Activated B cell treated with CpG ODN at 0.5 μM for 24 hours (primary cell): Measurements from ENCODE around the gene LRCH4. TPM values are rescaled to one million over a fixed set of nuclear protein-coding genes. Genes with fewer than 3 reads are reported as not detected.

ENCODE experiments used
- ATAC-seq: fragments of 200-7000 bp; cut with Tn5 transposase; one replicate; pipeline ENCODE4 v1.10.0; 2021; ENCODE audit warnings: low read depth, mild to moderate bottlenecking, moderate library complexity
- CTCF ChIA-PET: fragments of 350-600 bp; sonication (Branson Sonifier 250); formaldehyde crosslinking; loops from one replicate; lab custom pipeline; 2021; ENCODE audit warnings: antibody characterized with exemption; lab: Charles Lee
- POLR2A ChIA-PET: fragments of 350-600 bp; sonication (Branson Sonifier 250); formaldehyde crosslinking; loops from one replicate; lab custom pipeline; 2021; ENCODE audit warnings: antibody characterized with exemption; lab: Charles Lee
- DNase-seq: peaks from one replicate; pipeline ENCODE4 v3.0.0; 2022
- H3K27ac Mint-ChIP-seq: one replicate; pipeline ENCODE4 v1.8.0; 2020; ENCODE audit warnings: mixed read lengths
- H3K27me3 Mint-ChIP-seq: one replicate; pipeline ENCODE4 v1.8.0; 2021; ENCODE audit warnings: mixed read lengths
- H3K36me3 Mint-ChIP-seq: one replicate; pipeline ENCODE4 v1.8.0; 2021; ENCODE audit warnings: low read depth, mixed read lengths
- H3K4me1 Mint-ChIP-seq: one replicate; pipeline ENCODE4 v1.8.0; 2021; ENCODE audit warnings: mixed read lengths
- H3K4me3 Mint-ChIP-seq: one replicate; pipeline ENCODE4 v1.8.0; 2020; ENCODE audit warnings: mild to moderate bottlenecking, mixed read lengths
- H3K9me3 Mint-ChIP-seq: one replicate; pipeline ENCODE4 v1.8.0; 2020; ENCODE audit warnings: mixed read lengths
- CTCF ChIP-seq: fragments of 200-600 bp; IDR thresholded peaks from one replicate; pipeline ENCODE4 v1.8.0; 2022; ENCODE audit warnings: antibody characterized with exemption, mild to moderate bottlenecking
- intact Hi-C: fragments of 100-400 bp; cut with micrococcal nuclease; formaldehyde crosslinking; loops from one replicate; pipeline ENCODE4 v1.15.1; 2024
- total RNA-seq: library from RNA; stranded (reverse); gene quantifications from 2 replicates; pipeline ENCODE4 v1.2.3, GENCODE V29; 2022

LRCH4 gene
- total RNA-seq, 1 donor from 2014 or later: 174 TPM

- Mint-ChIP-seq H3K27me3 (no peaks in the 10 kb centered on the region), H3K4me3 (no peak overlapping the region), H3K9me3 (no peaks in the 10 kb centered on the region), H3K27ac (no peak overlapping the region), H3K36me3 (peaks cover 3% of the 10 kb centered on the region), H3K4me1 (peaks cover 13% of the 10 kb centered on the region)
- no peak for TF ChIP-seq CTCF
- ChIA-PET POLR2A (interaction anchor here (0.6 kb wide), 1 partner anchor 13 kb away, joined by 10 read pairs; no protein-coding TSS in a partner anchor), CTCF (interaction anchor here (1.4 to 3.1 kb wide), 2 partner anchors 129 to 151 kb away, joined by 3 to 24 read pairs; no protein-coding TSS in a partner anchor)
- no peak for ATAC-seq
- DNase-seq: no peak
- intact Hi-C loops: no loop called here
These were observed 23.5 kb downstream of the LRCH4 start for GRCh38 chr7:100562195-100563099.

GRCh38 chr7:100561491-100562194 is 24.3 kb downstream of the LRCH4 start:
- no peak for ATAC-seq

GRCh38 chr7:100559127-100559526 is 26.8 kb downstream of the LRCH4 start:
- H3K36me3 Mint-ChIP-seq: peaks cover 23% of the 10 kb centered on the region
- POLR2A ChIA-PET: interaction anchor here (0.6 to 1.6 kb wide), 5 partner anchors 17 to 122 kb away, joined by 3 to 8 read pairs (median 4); no protein-coding TSS in a partner anchor
- no peaks in the 10 kb centered on the region for H3K27me3 Mint-ChIP-seq
- DNase-seq (no peak), ATAC-seq (no peak)
- H3K9me3 Mint-ChIP-seq: no peaks in the 10 kb centered on the region
- CTCF ChIA-PET: interaction anchor here (1.0 to 2.5 kb wide), 23 partner anchors 9 to 166 kb away, joined by 3 to 33 read pairs (median 7); partner anchors contain the start of genes FBXO24 and LRCH4
- TF ChIP-seq CTCF: no peak
- H3K4me3 Mint-ChIP-seq: no peak overlapping the region
- H3K4me1 Mint-ChIP-seq: peaks cover 9% of the 10 kb centered on the region
- no peak overlapping the region for H3K27ac Mint-ChIP-seq
- intact Hi-C loops: loop anchor here (1.0 kb wide), 5 partner anchors 9 to 166 kb away; partner anchors contain the start of genes AGFG2 and NYAP1

More at GRCh38 chr7:100561491-100562194, 24.3 kb downstream of the LRCH4 start:
- no peaks in the 10 kb centered on the region for H3K27me3 Mint-ChIP-seq
- peaks cover 8% of the 10 kb centered on the region for H3K36me3 Mint-ChIP-seq
- ChIA-PET CTCF (interaction anchor here (0.9 to 1.4 kb wide), 2 partner anchors 115 to 150 kb away, joined by 3 read pairs; no protein-coding TSS in a partner anchor), POLR2A (interaction anchor here (0.5 kb wide), 1 partner anchor 113 kb away, joined by 8 read pairs; no protein-coding TSS in a partner anchor)
- no peaks in the 10 kb centered on the region for H3K9me3 Mint-ChIP-seq
- no peak overlapping the region for H3K27ac Mint-ChIP-seq
- intact Hi-C loops: no loop called here
- peaks cover 9% of the 10 kb centered on the region for H3K4me1 Mint-ChIP-seq
- DNase-seq: no peak
- no peak for TF ChIP-seq CTCF
- H3K4me3 Mint-ChIP-seq: no peak overlapping the region

- ChIA-PET POLR2A (interaction anchor here (0.6 to 0.7 kb wide), 2 partner anchors 32 to 85 kb away, joined by 5 read pairs; no protein-coding TSS in a partner anchor), CTCF (no interaction called here)
- H3K36me3 Mint-ChIP-seq: peaks cover 27% of the 10 kb centered on the region
- no peak for TF ChIP-seq CTCF
- DNase-seq (no peak), ATAC-seq (no peak)
- intact Hi-C loops: no loop called here
- no peak overlapping the region for H3K27ac Mint-ChIP-seq
- peaks cover 5% of the 10 kb centered on the region for H3K4me1 Mint-ChIP-seq
- H3K27me3 Mint-ChIP-seq: no peaks in the 10 kb centered on the region
- H3K4me3 Mint-ChIP-seq: no peak overlapping the region
- H3K9me3 Mint-ChIP-seq: no peaks in the 10 kb centered on the region
These were observed 29.4 kb downstream of the LRCH4 start for GRCh38 chr7:100556541-100556940.
